Endothelial cell of umbilical vein (primary cell): Measurements from ENCODE around the gene NARS2. TPM values are rescaled to one million over a fixed set of nuclear protein-coding genes. Genes with fewer than 3 reads are reported as not detected.

Experiments used
- BruUV-seq: library from RNA; stranded (reverse); fragments of 400-500 nt; replicated peaks from 2 replicates; lab custom pipeline; 2021; lab: Mats Ljungman, UMichigan
- CTCF ChIA-PET: fragments of 300-600, 350-600 bp; sonication (Branson Sonifier 250); formaldehyde crosslinking; loops from one replicate; lab custom pipeline; 2021; ENCODE audit warnings: antibody characterized with exemption, inconsistent platforms; lab: Charles Lee
- POLR2A ChIA-PET: fragments of 300-600, 350-600 bp; sonication (Branson Sonifier 250); formaldehyde crosslinking; loops from one replicate; lab custom pipeline; 2021; ENCODE audit warnings: antibody characterized with exemption, inconsistent platforms; lab: Charles Lee
- DNase-seq: peaks from one replicate; pipeline ENCODE4 v3.0.0-alpha.2; 2011; ENCODE audit warnings: low read depth, low spot score
- FAIRE-seq: peaks from 2 replicates; lab custom pipeline; 2011; peaks lifted over from hg19 to GRCh38; lab: Jason Lieb, UNC
- H2AFZ ChIP-seq: 2 replicates; pipeline ENCODE4 v1.6.0; 2012; ENCODE audit warnings: low read depth, low read length, control low read depth, inconsistent platforms
- H3K27ac ChIP-seq: 2 replicates; pipeline ENCODE4 v1.5.1; 2011; ENCODE audit warnings: low read depth, mild to moderate bottlenecking, control low read depth, low read length, moderate library complexity; ENCODE audit not compliant: insufficient read depth
- H3K27me3 ChIP-seq, 2 experiments: 2 replicates each; pipeline versions ENCODE4 v1.6.0 to v1.6.1; 2011; ENCODE audit warnings: low read length in 2 of 2, mixed read lengths in 1 of 2; ENCODE audit not compliant: control insufficient read depth in 2 of 2, insufficient read depth in 2 of 2
- H3K36me3 ChIP-seq, 2 experiments: 2 replicates in 1 of 2; 3 replicates in 1 of 2; pipeline ENCODE4 v1.5.1; 2011; ENCODE audit warnings: low read length in 2 of 2, mild to moderate bottlenecking in 1 of 2, moderate library complexity in 1 of 2; ENCODE audit not compliant: control insufficient read depth in 2 of 2, insufficient read depth in 2 of 2; ENCODE audit errors: extremely low read depth in 1 of 2
- H3K4me1 ChIP-seq: 3 replicates; pipeline ENCODE4 v1.5.1; 2011; ENCODE audit warnings: mild to moderate bottlenecking, low read length; ENCODE audit not compliant: control insufficient read depth, insufficient read depth; ENCODE audit errors: extremely low read depth
- H3K4me2 ChIP-seq: 2 replicates; pipeline ENCODE4 v1.6.1; 2011; ENCODE audit warnings: low read length, control low read depth, mixed read lengths; ENCODE audit not compliant: insufficient read depth
- H3K4me3 ChIP-seq, 3 experiments: fragments of 200-600 bp in 1 of 3; sonication (generic), shearing (Covaris generic) in 1 of 3; replicated peaks in 1 of 3; 2 replicates each; pipeline ENCODE4 v1.5.1; 2011 to 2016; ENCODE audit warnings: control low read depth in 3 of 3, low read length in 3 of 3, mild to moderate bottlenecking in 2 of 3, inconsistent platforms in 1 of 3, low read depth in 1 of 3, moderate library complexity in 1 of 3; ENCODE audit not compliant: insufficient read depth in 1 of 3
- H3K79me2 ChIP-seq: 2 replicates; pipeline ENCODE4 v1.6.0; 2012; ENCODE audit warnings: low read length, inconsistent platforms; ENCODE audit not compliant: control insufficient read depth, insufficient read depth
- H3K9ac ChIP-seq: replicated peaks from 2 replicates; pipeline ENCODE3; 2011; ENCODE audit warnings: low read length, control low read depth; ENCODE audit not compliant: insufficient read depth; ENCODE audit errors: extremely low read depth
- H3K9me1 ChIP-seq: replicated peaks from 3 replicates; pipeline ENCODE4 v1.6.0; 2011; ENCODE audit warnings: mild to moderate bottlenecking, low read length; ENCODE audit not compliant: control insufficient read depth, insufficient read depth; ENCODE audit errors: extremely low read depth
- H3K9me3 ChIP-seq: replicated peaks from 2 replicates; pipeline ENCODE4 v1.5.1; 2012; ENCODE audit warnings: low read length, inconsistent platforms; ENCODE audit not compliant: control insufficient read depth, insufficient read depth
- H4K20me1 ChIP-seq: replicated peaks from 2 replicates; pipeline ENCODE3; 2011; ENCODE audit warnings: mild to moderate bottlenecking, low read length; ENCODE audit not compliant: control insufficient read depth, insufficient read depth; ENCODE audit errors: extremely low read depth
- CTCF ChIP-seq, 2 donors: IDR thresholded peaks; 1 replicate in 1 of 2; 2 replicates in 1 of 2; pipeline ENCODE4 v1.5.1; 2011; ENCODE audit warnings: low read length in 2 of 2, mild to moderate bottlenecking in 2 of 2, moderate library complexity in 2 of 2, control low read depth in 1 of 2, inconsistent platforms in 1 of 2, low read depth in 1 of 2; ENCODE audit not compliant: insufficient read depth in 1 of 2; ENCODE audit errors: extremely low read depth in 1 of 2
- EZH2 ChIP-seq: IDR thresholded peaks from 2 replicates; pipeline ENCODE4 v1.6.1; 2012; ENCODE audit warnings: borderline replicate concordance, low read depth, mild to moderate bottlenecking, moderate library complexity, low read length, inconsistent platforms; ENCODE audit not compliant: severe bottlenecking
- FOS ChIP-seq: IDR thresholded peaks from 2 replicates; pipeline ENCODE4 v1.6.1; 2011; ENCODE audit warnings: mild to moderate bottlenecking, low read length, moderate library complexity, borderline replicate concordance; ENCODE audit not compliant: insufficient read depth
- GATA2 ChIP-seq: IDR thresholded peaks from 2 replicates; pipeline ENCODE4 v1.7.0; 2011; ENCODE audit warnings: low read depth, mild to moderate bottlenecking, moderate library complexity, mixed read lengths, low read length; ENCODE audit not compliant: insufficient read length, insufficient read depth
- JUN ChIP-seq: IDR thresholded peaks from 2 replicates; pipeline ENCODE4 v1.6.1; 2011; ENCODE audit warnings: borderline replicate concordance, low read depth; ENCODE audit not compliant: insufficient read length, insufficient read depth
- MAX ChIP-seq: IDR thresholded peaks from 2 replicates; pipeline ENCODE4 v1.6.1; 2011; ENCODE audit not compliant: insufficient read depth, insufficient read length
- MYC ChIP-seq: IDR thresholded peaks from one replicate; pipeline ENCODE4 v1.6.1; 2011; ENCODE audit warnings: mild to moderate bottlenecking, low read depth, low read length
- POLR2A ChIP-seq: IDR thresholded peaks from 2 replicates; pipeline ENCODE4 v1.6.1; 2012; ENCODE audit warnings: low read depth, mild to moderate bottlenecking, control low read depth, low read length
- POLR2AphosphoS5 ChIP-seq: IDR thresholded peaks from 2 replicates; pipeline ENCODE4 v1.6.1; 2012; ENCODE audit warnings: low read depth, mild to moderate bottlenecking, control low read depth, low read length, moderate library complexity; ENCODE audit not compliant: insufficient read depth
- dilution Hi-C: fragments of 300-500 bp; cut with MboI; formaldehyde crosslinking; loops from one replicate; pipeline ENCODE4 v1.15.0; 2019; ENCODE audit warnings: low sequenced_read_pairs; ENCODE audit not compliant: extremely low pct_ligation_motif_present
- intact Hi-C: fragments of 100-400 bp; cut with micrococcal nuclease; formaldehyde crosslinking; loops from one replicate; pipeline ENCODE4 v1.10.0; 2022
- polyA plus RNA-seq, 4 experiments: library from polyadenylated mRNA; depleted of rRNA in 3 of 4; stranded (reverse) in 3 of 4; unstranded in 1 of 4; fragments of >200 nt; gene quantifications; 2 replicates each; pipeline versions ENCODE4 v1.2.1 to v1.2.3, GENCODE V29; 2011 to 2012; ENCODE audit warnings: missing spikeins in 1 of 4
- total RNA-seq: library from RNA; stranded (reverse); gene quantifications from 2 replicates; pipeline ENCODE4 v1.2.3, GENCODE V29; 2021

NARS2 gene
- total and polyA plus RNA-seq, 2 donors (not counting 3 experiments of a cell fraction or from before 2014, with no cell fraction given): 6.9 to 16.7 TPM

- BruUV-seq: no TSS peak
- H3K9me1 ChIP-seq: no peaks in the 10 kb centered on the region
- H3K4me1 ChIP-seq: no peaks in the 10 kb centered on the region
- H4K20me1 ChIP-seq: no peaks in the 10 kb centered on the region
- no peak overlapping the region for H2AFZ ChIP-seq
- ChIA-PET CTCF (interaction anchor here (0.7 to 2.1 kb wide), 3 partner anchors 9 to 55 kb away, joined by 3 to 9 read pairs (median 3); no protein-coding TSS in a partner anchor), POLR2A (no interaction called here)
- intact Hi-C loops (no loop called here), dilution Hi-C loops (no loop called here)
- DNase-seq (no peak), FAIRE-seq (no peak)
- TF ChIP-seq FOS (no peak), MAX (no peak), JUN (no peak), POLR2A (no peak), GATA2 (no peak), POLR2AphosphoS5 (no peak), CTCF (IDR thresholded peaks at IDR 0.05; ENCODE audit: extremely low read depth in 1 of 2, insufficient read depth in 1 of 2, low read depth in 1 of 2, low read length in 2 of 2) (no peak), EZH2 (no peak), MYC (no peak)
- H3K9ac ChIP-seq: no peak overlapping the region
- H3K9me3 ChIP-seq: no peaks in the 10 kb centered on the region
- no peaks in the 10 kb centered on the region for H3K27me3 ChIP-seq
- H3K4me3 ChIP-seq: no peak overlapping the region
- no peaks in the 10 kb centered on the region for H3K79me2 ChIP-seq
- H3K27ac ChIP-seq: no peak overlapping the region
- peaks cover 0 to under 1% of the 10 kb centered on the region in 2 experiments for H3K36me3 ChIP-seq
- no peak overlapping the region for H3K4me2 ChIP-seq
These were observed 24.8 kb downstream of the NARS2 start for GRCh38 chr11:78549624-78550409.
